Measurements from ENCODE around the gene ZNF513.

ZNF513 gene

GRCh38 chr2:27350106-27350693, 30.3 kb downstream of the ZNF513 start:
- DNase-seq (ENCODE audit: insufficient read length) (no peak), FAIRE-seq (no peak)
- TF ChIP-seq POLR2A (IDR thresholded peaks at IDR 0.05; ENCODE audit: low read depth, low read length) (no peak), POLR2AphosphoS5 (IDR thresholded peaks at IDR 0.05; ENCODE audit: low read depth, low read length) (no peak), TAF1 (IDR thresholded peaks at IDR 0.05; ENCODE audit: borderline replicate concordance, low read depth, low read length) (no peak)

DNA sequence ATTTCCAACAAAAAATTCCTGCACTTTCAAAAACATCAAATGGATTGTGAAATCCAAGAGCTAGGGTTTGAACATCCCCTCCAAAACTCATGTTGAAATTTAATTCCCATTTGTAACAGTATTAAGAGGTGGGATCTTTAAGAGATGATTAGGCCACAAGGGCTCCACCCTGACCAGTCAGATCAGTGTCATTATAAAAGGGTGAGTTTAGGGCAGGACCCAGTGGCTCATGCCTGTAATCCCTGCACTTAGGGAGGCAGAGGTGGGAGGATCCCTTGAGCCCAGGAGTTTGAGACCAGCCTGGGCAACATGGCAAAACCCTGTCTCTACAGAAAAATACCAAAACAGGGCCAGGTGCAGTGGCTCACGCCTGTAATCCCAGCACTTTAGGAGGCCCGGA, 32.9 kb downstream of the ZNF513 start:
- DNase-seq (ENCODE audit: insufficient read length) (no peak), FAIRE-seq (no peak)
- no peak for TF ChIP-seq TAF1 (IDR thresholded peaks at IDR 0.05; ENCODE audit: borderline replicate concordance, low read depth, low read length)
- no peak for TF ChIP-seq POLR2AphosphoS5 (IDR thresholded peaks at IDR 0.05; ENCODE audit: low read depth, low read length)
- no peak for TF ChIP-seq POLR2A (IDR thresholded peaks at IDR 0.05; ENCODE audit: low read depth, low read length)

- FAIRE-seq: no peak
- no peak for DNase-seq (ENCODE audit: insufficient read length)
- no peak for TF ChIP-seq POLR2AphosphoS5 (IDR thresholded peaks at IDR 0.05; ENCODE audit: low read depth, low read length)
- no peak for TF ChIP-seq POLR2A (IDR thresholded peaks at IDR 0.05; ENCODE audit: low read depth, low read length)
- no peak for TF ChIP-seq TAF1 (IDR thresholded peaks at IDR 0.05; ENCODE audit: borderline replicate concordance, low read depth, low read length)
These were observed 44.4 kb downstream of the ZNF513 start for GRCh38 chr2:27336173-27336572.

- TF ChIP-seq TAF1 (IDR thresholded peaks at IDR 0.05; ENCODE audit: borderline replicate concordance, low read depth, low read length) (no peak), POLR2AphosphoS5 (IDR thresholded peaks at IDR 0.05; ENCODE audit: low read depth, low read length) (no peak), POLR2A (IDR thresholded peaks at IDR 0.05; ENCODE audit: low read depth, low read length) (no peak)
- DNase-seq (ENCODE audit: insufficient read length) (no peak), FAIRE-seq (no peak)
These were observed 45.2 kb downstream of the ZNF513 start for GRCh38 chr2:27335311-27335710.
